Activated T-helper 1 cell treated with anti-CD3 and anti-CD28 coated beads, Interleukin-2, amount 50 U/mL, for 16 hours (primary cell): Measurements from ENCODE around the gene PLCG2.

Source experiments
- DNase-seq, 2 donors: peaks; one replicate each; pipeline ENCODE4 v3.0.0-alpha.2; 2020; ENCODE audit warnings: low read depth in 1 of 2, low spot score in 1 of 2

Gene PLCG2

GRCh38 chr16:81841722-81842121 is 62.6 kb downstream of the PLCG2 start:
- DNase-seq: no peak

GRCh38 chr16:81842564-81843242 is 63.6 kb downstream of the PLCG2 start:
- no peak for DNase-seq

- no peak for DNase-seq
These were observed 64.1 kb downstream of the PLCG2 start for GRCh38 chr16:81843243-81843582.

GRCh38 chr16:81843683-81844082 is 64.6 kb downstream of the PLCG2 start:
- no peak for DNase-seq

- DNase-seq: no peak
These were observed 67.0 kb downstream of the PLCG2 start for GRCh38 chr16:81846105-81846504.

GRCh38 chr16:81848306-81848853 is 69.3 kb downstream of the PLCG2 start:
- DNase-seq: no peak

- DNase-seq: no peak
These were observed 71.3 kb downstream of the PLCG2 start for GRCh38 chr16:81850197-81850944.

- DNase-seq: no peak
These were observed 73.3 kb downstream of the PLCG2 start for GRCh38 chr16:81852347-81852746.

GRCh38 chr16:81855552-81856153 is 76.6 kb downstream of the PLCG2 start:
- DNase-seq: no peak

- no peak for DNase-seq
These were observed 81.5 kb downstream of the PLCG2 start for GRCh38 chr16:81860287-81861266.

GRCh38 chr16:81861503-81861902 is 82.4 kb downstream of the PLCG2 start:
- DNase-seq: no peak

- DNase-seq: no peak
These were observed 82.8 kb downstream of the PLCG2 start for GRCh38 chr16:81861915-81862314.

GRCh38 chr16:81863630-81864352 is 84.7 kb downstream of the PLCG2 start:
- no peak for DNase-seq

- DNase-seq: no peak
These were observed 85.7 kb downstream of the PLCG2 start for GRCh38 chr16:81864646-81865382.

GRCh38 chr16:81866820-81867440 is 87.8 kb downstream of the PLCG2 start:
- DNase-seq: no peak

- DNase-seq: no peak
These were observed 89.1 kb downstream of the PLCG2 start for GRCh38 chr16:81868057-81868748.

- DNase-seq: no peak
These were observed 90.2 kb downstream of the PLCG2 start for GRCh38 chr16:81869326-81869725.

- no peak for DNase-seq
These were observed 94.1 kb downstream of the PLCG2 start for GRCh38 chr16:81873206-81873605.
